GM23338 (cell line): ENCODE results near the gene PTPRE. TPM values are rescaled to one million over a fixed set of nuclear protein-coding genes. Genes with fewer than 3 reads are reported as not detected.

Experiments used
- ATAC-seq: fragments of 200-7000 bp; cut with Tn5 transposase; 3 replicates; pipeline ENCODE4 v1.9.1; 2020
- DNase-seq: peaks from one replicate; pipeline ENCODE4 v3.0.0-alpha.2; 2015; ENCODE audit warnings: low spot score
- H2AFZ ChIP-seq: fragments of 200-600 bp; sonication (generic); 2 replicates; pipeline ENCODE4 v1.8.0; 2016; ENCODE audit warnings: antibody characterized with exemption, mild to moderate bottlenecking, moderate library complexity
- H3F3A ChIP-seq: fragments of 200-600 bp; sonication (generic); replicated peaks from 2 replicates; pipeline ENCODE4 v1.8.0; 2017; ENCODE audit warnings: antibody characterized with exemption, mixed run types, low read depth
- H3K27ac ChIP-seq: fragments of 200-600 bp; sonication (generic); 2 replicates; pipeline ENCODE4 v1.6.1; 2016; ENCODE audit warnings: low read depth
- H3K27me3 ChIP-seq: fragments of 200-600 bp; sonication (generic); 2 replicates; pipeline ENCODE4 v1.8.0; 2016; ENCODE audit warnings: mild to moderate bottlenecking, mixed run types, moderate library complexity; ENCODE audit not compliant: insufficient read depth
- H3K36me3 ChIP-seq: fragments of 200-600 bp; sonication (generic); 2 replicates; pipeline ENCODE4 v1.8.0; 2016; ENCODE audit warnings: mild to moderate bottlenecking; ENCODE audit not compliant: insufficient read depth
- H3K4me1 ChIP-seq: fragments of 200-600 bp; sonication (generic); 2 replicates; pipeline ENCODE4 v1.8.0; 2016; ENCODE audit warnings: mild to moderate bottlenecking, moderate library complexity; ENCODE audit not compliant: insufficient read depth
- H3K4me2 ChIP-seq: fragments of 200-600 bp; sonication (generic); 2 replicates; pipeline ENCODE4 v1.7.1; 2017; ENCODE audit warnings: mixed run types
- H3K4me3 ChIP-seq: fragments of 200-600 bp; sonication (generic); 2 replicates; pipeline ENCODE4 v1.6.1; 2016; ENCODE audit warnings: mixed run types
- H3K79me2 ChIP-seq: fragments of 200-600 bp; sonication (generic); replicated peaks from 2 replicates; pipeline ENCODE4 v1.8.0; 2017; ENCODE audit warnings: mild to moderate bottlenecking; ENCODE audit not compliant: insufficient read depth
- H3K9me2 ChIP-seq: fragments of 200-600 bp; sonication (generic); 2 replicates; pipeline ENCODE4 v1.8.0; 2017; ENCODE audit not compliant: insufficient read depth
- H4K20me1 ChIP-seq: fragments of 200-600 bp; sonication (generic); replicated peaks from 2 replicates; pipeline ENCODE4 v1.8.0; 2017; ENCODE audit warnings: mild to moderate bottlenecking; ENCODE audit not compliant: insufficient read depth
- H3K27ac Mint-ChIP-seq: 2 replicates; pipeline ENCODE4 v1.8.0; 2020; ENCODE audit warnings: inconsistent platforms, mild to moderate bottlenecking, moderate library complexity, mixed read lengths
- H3K27me3 Mint-ChIP-seq: 3 replicates; pipeline ENCODE4 v1.8.0; 2022; ENCODE audit warnings: low read depth, mild to moderate bottlenecking, moderate library complexity, mixed read lengths, inconsistent platforms; ENCODE audit not compliant: insufficient read depth, poor library complexity
- H3K36me3 Mint-ChIP-seq: 3 replicates; pipeline ENCODE4 v1.8.0; 2021; ENCODE audit warnings: low read depth, mild to moderate bottlenecking, inconsistent platforms, moderate library complexity, mixed read lengths
- H3K4me1 Mint-ChIP-seq: 3 replicates; pipeline ENCODE4 v1.8.0; 2020; ENCODE audit warnings: mild to moderate bottlenecking, inconsistent platforms, mixed read lengths
- H3K4me3 Mint-ChIP-seq: 3 replicates; pipeline ENCODE4 v1.8.0; 2021; ENCODE audit warnings: moderate library complexity, mild to moderate bottlenecking, inconsistent platforms, mixed read lengths
- H3K9me3 Mint-ChIP-seq: 3 replicates; pipeline ENCODE4 v1.8.0; 2020; ENCODE audit warnings: moderate library complexity, mild to moderate bottlenecking, inconsistent platforms, mixed read lengths
- CREB1 ChIP-seq: fragments of 250-450 bp; sonication (Bioruptor Pico); IDR thresholded peaks from 2 replicates; pipeline ENCODE4 v1.5.0; 2020; ENCODE audit warnings: low read depth, mild to moderate bottlenecking, moderate library complexity
- ETS1 ChIP-seq: IDR thresholded peaks from 2 replicates; pipeline ENCODE4 v1.6.1; 2016; ENCODE audit warnings: antibody characterized with exemption
- EZH2 ChIP-seq: fragments of 200-600 bp; sonication (generic); IDR thresholded peaks from one replicate; pipeline ENCODE4 v1.8.0; 2017; ENCODE audit warnings: antibody characterized with exemption, mild to moderate bottlenecking, low read depth; ENCODE audit not compliant: unreplicated experiment
- EZH2phosphoT487 ChIP-seq: fragments of 200-600 bp; sonication (generic); IDR thresholded peaks from one replicate; pipeline ENCODE4 v1.8.1; 2018; ENCODE audit warnings: antibody characterized with exemption; ENCODE audit not compliant: unreplicated experiment
- JUNB ChIP-seq: IDR thresholded peaks from one replicate; pipeline ENCODE4 v1.6.1; 2016; ENCODE audit warnings: antibody characterized with exemption; ENCODE audit not compliant: unreplicated experiment
- NANOG ChIP-seq: IDR thresholded peaks from 2 replicates; pipeline ENCODE4 v1.6.1; 2016; ENCODE audit warnings: antibody characterized with exemption, borderline replicate concordance
- STAT1 ChIP-seq: IDR thresholded peaks from one replicate; pipeline ENCODE4 v1.6.1; 2016; ENCODE audit warnings: antibody characterized with exemption; ENCODE audit not compliant: unreplicated experiment
- ZNF331 ChIP-seq: fragments of 250-450 bp; sonication (Bioruptor Pico); IDR thresholded peaks from 2 replicates; pipeline ENCODE4 v1.5.0; 2020; ENCODE audit warnings: low read depth, mild to moderate bottlenecking, moderate library complexity
- polyA plus RNA-seq: library from polyadenylated mRNA; unstranded; fragments of >200 nt; fragmentation: Nextera tagmentation; extraction: Ambion mirVana; gene quantifications from 2 replicates; pipeline ENCODE4 v1.2.1, GENCODE V29; 2016
- total RNA-seq: library from RNA; depleted of rRNA; stranded (reverse); fragments of >200 nt; shearing (Covaris generic); gene quantifications from 2 replicates; pipeline ENCODE4 v1.2.3, GENCODE V29; 2014
- TF ChIP-seq, protein P1 (sequence below), 2 experiments: fragments of 200-600 bp in 1 of 2; sonication (generic) in 1 of 2; conservative IDR thresholded peaks; 2 replicates each; pipeline versions ENCODE4 v1.5.1 to v1.6.1; 2016 to 2017; ENCODE audit warnings: antibody characterized with exemption in 2 of 2, low read depth in 2 of 2, mild to moderate bottlenecking in 2 of 2, moderate library complexity in 1 of 2

Gene PTPRE
- total and polyA plus RNA-seq, 2 experiments from 2014 or later = 0.34 to 0.42 TPM

DNA sequence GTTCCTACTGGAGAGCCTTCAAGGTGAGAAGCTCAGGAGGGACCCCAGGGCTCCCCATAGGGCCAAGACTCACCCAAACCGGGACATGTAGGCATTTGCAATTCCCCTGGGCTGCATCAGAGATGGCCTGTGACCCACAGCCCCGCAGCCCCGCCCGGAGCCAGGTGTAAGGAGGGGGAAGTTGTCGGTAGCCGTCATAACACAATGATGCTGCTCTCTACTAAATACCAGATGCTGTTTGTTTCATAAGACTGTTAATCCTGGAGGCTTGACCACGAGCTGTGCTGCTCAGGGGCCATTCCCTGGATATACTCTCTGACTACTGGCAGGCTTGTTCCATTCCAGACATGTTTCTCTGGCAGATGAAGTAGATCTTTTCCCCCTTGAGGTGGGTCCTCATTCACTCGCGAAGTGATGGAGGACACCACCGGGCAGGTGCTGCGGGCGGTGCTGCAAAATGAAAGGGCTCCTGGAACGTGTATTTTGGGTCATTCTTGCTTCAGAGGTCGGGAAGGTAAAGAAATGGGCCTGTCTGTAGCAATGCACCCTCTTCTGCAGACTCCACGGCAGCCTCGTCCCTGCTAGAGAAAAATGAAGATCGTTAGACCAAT, 158.2 kb downstream of the PTPRE start:
- no peak overlapping the region for H3K4me3 ChIP-seq
- no peaks in the 10 kb centered on the region for H3K9me2 ChIP-seq
- H3K36me3 ChIP-seq = no peaks in the 10 kb centered on the region
- Mint-ChIP-seq H3K27ac (no peak overlapping the region), H3K36me3 (peaks cover 5% of the 10 kb centered on the region; the same call in 1 of the 3 replicates), H3K9me3 (no peaks in the 10 kb centered on the region), H3K4me1 (peaks cover 36% of the 10 kb centered on the region), H3K27me3 (peaks cover 16% of the 10 kb centered on the region), H3K4me3 (no peak overlapping the region)
- no peak overlapping the region for H3K4me2 ChIP-seq
- no peak overlapping the region for H2AFZ ChIP-seq
- TF ChIP-seq CREB1 (CRISPR knock-in tag) = no peak
- TF ChIP-seq STAT1 = no peak
- TF ChIP-seq JUNB = no peak
- H3K27me3 ChIP-seq = no peaks in the 10 kb centered on the region
- no peak overlapping the region for H3K27ac ChIP-seq
- H4K20me1 ChIP-seq = no peaks in the 10 kb centered on the region
- no peaks in the 10 kb centered on the region for H3K79me2 ChIP-seq
- ATAC-seq = no peak
- peaks cover 15% of the 10 kb centered on the region for H3K4me1 ChIP-seq
- no peak for DNase-seq
- no peaks in the 10 kb centered on the region for H3F3A ChIP-seq

DNA sequence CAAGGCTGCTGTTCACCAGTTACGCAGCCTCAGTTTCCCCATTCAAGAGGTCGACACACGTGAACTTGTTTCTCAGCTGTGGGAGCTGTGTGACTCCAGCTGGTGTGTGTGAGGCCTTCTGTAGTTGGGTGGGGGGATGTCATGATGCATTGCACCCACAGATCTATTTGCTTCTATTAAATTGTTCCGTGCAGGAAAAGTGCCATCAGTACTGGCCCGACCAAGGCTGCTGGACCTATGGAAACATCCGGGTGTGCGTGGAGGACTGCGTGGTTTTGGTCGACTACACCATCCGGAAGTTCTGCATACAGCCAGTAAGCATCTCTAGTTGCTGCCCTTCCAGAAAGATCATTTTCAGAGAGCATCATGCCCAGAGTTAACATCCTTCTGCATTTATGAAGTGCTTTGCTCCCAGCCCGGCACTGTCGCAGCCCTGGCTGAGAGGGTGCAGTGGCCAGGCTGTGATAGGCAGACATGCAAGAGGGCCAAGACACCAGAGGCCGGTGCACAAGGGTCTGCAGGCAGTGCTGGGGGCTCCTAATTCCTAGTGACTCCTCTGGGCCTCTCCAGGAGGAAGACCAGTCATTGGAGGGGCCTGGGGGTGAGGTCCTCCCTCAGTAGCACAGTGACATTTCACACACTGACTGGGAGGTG, 159.1 kb downstream of the PTPRE start:
- Mint-ChIP-seq H3K9me3 (no peaks in the 10 kb centered on the region), H3K4me3 (no peak overlapping the region)

DNA sequence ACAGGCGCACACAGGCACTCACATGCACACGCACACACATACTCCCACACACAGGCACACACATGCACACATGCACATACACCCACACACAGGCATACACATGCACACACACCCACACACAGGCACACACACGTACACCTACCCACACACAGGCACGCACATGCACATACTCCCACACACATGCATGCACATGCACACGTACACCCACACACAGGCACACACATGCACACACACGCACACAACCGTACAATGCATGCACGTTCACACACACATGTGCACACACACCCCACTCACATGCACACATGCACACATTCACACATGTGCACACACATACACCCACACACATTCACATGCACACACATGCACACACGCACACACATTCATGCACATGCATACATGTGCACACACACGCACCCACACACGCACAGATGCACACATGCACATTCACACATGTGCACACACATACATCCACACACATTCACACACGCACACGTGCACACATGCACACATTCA, 160.0 kb downstream of the PTPRE start:
- H3K4me2 ChIP-seq = no peak overlapping the region
- no peaks in the 10 kb centered on the region for H4K20me1 ChIP-seq
- ATAC-seq (no peak), DNase-seq (no peak)
- Mint-ChIP-seq H3K4me1 (peaks cover 37% of the 10 kb centered on the region), H3K36me3 (peaks cover 5% of the 10 kb centered on the region; the same call in 1 of the 3 replicates), H3K27me3 (peaks cover 17% of the 10 kb centered on the region), H3K9me3 (no peaks in the 10 kb centered on the region), H3K4me3 (no peak overlapping the region), H3K27ac (no peak overlapping the region)
- H3K27ac ChIP-seq = no peak overlapping the region
- H3K79me2 ChIP-seq = no peaks in the 10 kb centered on the region
- no peaks in the 10 kb centered on the region for H3K36me3 ChIP-seq
- H3K4me1 ChIP-seq = peaks cover 15% of the 10 kb centered on the region
- no peaks in the 10 kb centered on the region for H3F3A ChIP-seq
- no peak overlapping the region for H3K4me3 ChIP-seq
- no peaks in the 10 kb centered on the region for H3K9me2 ChIP-seq
- no peaks in the 10 kb centered on the region for H3K27me3 ChIP-seq
- no peak overlapping the region for H2AFZ ChIP-seq
- TF ChIP-seq, protein P1, sequence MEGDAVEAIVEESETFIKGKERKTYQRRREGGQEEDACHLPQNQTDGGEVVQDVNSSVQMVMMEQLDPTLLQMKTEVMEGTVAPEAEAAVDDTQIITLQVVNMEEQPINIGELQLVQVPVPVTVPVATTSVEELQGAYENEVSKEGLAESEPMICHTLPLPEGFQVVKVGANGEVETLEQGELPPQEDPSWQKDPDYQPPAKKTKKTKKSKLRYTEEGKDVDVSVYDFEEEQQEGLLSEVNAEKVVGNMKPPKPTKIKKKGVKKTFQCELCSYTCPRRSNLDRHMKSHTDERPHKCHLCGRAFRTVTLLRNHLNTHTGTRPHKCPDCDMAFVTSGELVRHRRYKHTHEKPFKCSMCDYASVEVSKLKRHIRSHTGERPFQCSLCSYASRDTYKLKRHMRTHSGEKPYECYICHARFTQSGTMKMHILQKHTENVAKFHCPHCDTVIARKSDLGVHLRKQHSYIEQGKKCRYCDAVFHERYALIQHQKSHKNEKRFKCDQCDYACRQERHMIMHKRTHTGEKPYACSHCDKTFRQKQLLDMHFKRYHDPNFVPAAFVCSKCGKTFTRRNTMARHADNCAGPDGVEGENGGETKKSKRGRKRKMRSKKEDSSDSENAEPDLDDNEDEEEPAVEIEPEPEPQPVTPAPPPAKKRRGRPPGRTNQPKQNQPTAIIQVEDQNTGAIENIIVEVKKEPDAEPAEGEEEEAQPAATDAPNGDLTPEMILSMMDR (conservative IDR thresholded peaks at IDR 0.05; ENCODE audit: low read depth in 2 of 2) = no peak

More for the DNA sequence above, 159.1 kb downstream of the PTPRE start:
- Mint-ChIP-seq H3K27me3 (peaks cover 17% of the 10 kb centered on the region), H3K4me1 (peaks cover 36% of the 10 kb centered on the region), H3K36me3 (peaks cover 5% of the 10 kb centered on the region; the same call in 1 of the 3 replicates), H3K27ac (no peak overlapping the region)
- H2AFZ ChIP-seq = no peak overlapping the region
- DNase-seq (no peak), ATAC-seq (no peak)
- H3K4me3 ChIP-seq = no peak overlapping the region
- H3K9me2 ChIP-seq = no peaks in the 10 kb centered on the region
- TF ChIP-seq ZNF331 (CRISPR knock-in tag) (no peak), NANOG (no peak), ETS1 (no peak), EZH2 (no peak), EZH2phosphoT487 (no peak)
- no peak overlapping the region for H3K4me2 ChIP-seq
- no peak overlapping the region for H3K27ac ChIP-seq
- no peaks in the 10 kb centered on the region for H4K20me1 ChIP-seq
- H3F3A ChIP-seq = no peaks in the 10 kb centered on the region
- H3K4me1 ChIP-seq = peaks cover 15% of the 10 kb centered on the region
- no peaks in the 10 kb centered on the region for H3K36me3 ChIP-seq
- H3K27me3 ChIP-seq = no peaks in the 10 kb centered on the region
- no peaks in the 10 kb centered on the region for H3K79me2 ChIP-seq
